Measurements from ENCODE around the gene FADS6. TPM values are rescaled to one million over a fixed set of nuclear protein-coding genes. Genes with fewer than 3 reads are reported as not detected.

FADS6 gene
- total and polyA plus RNA-seq, 4 experiments from 2014 or later, result not detected

DNA sequence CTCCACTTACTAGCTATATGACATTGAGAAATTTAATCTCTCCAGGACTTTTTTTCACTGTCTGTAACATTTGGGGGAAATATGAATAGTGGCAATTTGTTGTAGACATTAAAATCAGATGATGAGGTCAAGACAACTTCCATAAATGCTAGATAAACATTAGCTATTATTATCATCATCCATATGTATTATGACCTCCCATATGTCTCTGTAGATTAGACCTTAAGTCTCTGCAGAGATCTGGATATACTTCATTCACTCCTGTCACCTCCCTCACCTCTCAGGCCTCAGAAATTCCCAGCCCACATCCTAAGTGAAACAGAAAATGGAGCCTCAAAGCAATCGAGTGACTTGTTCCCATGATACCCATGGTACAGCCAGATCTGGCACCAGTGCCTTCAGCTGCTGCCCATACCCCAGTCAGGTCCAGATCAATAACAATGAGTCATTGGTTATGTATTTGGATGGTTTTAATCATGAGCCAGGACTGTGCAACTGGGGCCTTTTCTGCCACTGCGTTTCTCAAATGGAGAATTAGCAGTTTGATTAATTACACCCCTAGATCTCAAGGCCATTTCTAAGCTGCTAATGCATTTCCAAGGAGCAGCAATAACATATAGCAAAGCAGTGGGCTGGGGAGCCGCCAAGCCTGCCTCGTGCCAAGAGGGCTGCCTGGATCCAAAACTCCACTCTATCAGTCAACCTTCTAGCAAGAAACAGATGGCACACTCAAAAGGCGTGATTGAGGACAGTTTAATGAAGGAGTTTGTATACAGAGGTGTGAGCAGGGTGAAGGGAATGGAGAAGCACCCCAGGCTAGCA is 18.1 kb downstream of the FADS6 start:
- ChIA-PET POLR2A (ENCODE audit: partially characterized antibody) (interaction anchor here (3.5 kb wide), 1 partner anchor 137 kb away, joined by 20 read pairs; the partner anchor contains the start of gene RAB37), CTCF (ENCODE audit: partially characterized antibody) (interaction anchor here (1.3 to 1.5 kb wide), 3 partner anchors 10 to 126 kb away, joined by 3 to 9 read pairs (median 3); no protein-coding TSS in a partner anchor)
- Histone ChIP-seq H3K27ac (ENCODE audit: low read depth, low read length) (no peak overlapping the region), H3K4me3 (ENCODE audit: low read length in 2 of 2) (no peak overlapping the region), H3K36me3 (ENCODE audit: insufficient read depth, low read length) (no peaks in the 10 kb centered on the region), H3K9me3 (ENCODE audit: control insufficient read depth in 1 of 2, low read length in 2 of 2) (no peaks in the 10 kb centered on the region), H3K4me1 (ENCODE audit: insufficient read depth, low read length) (peaks cover 22% of the 10 kb centered on the region), H3K27me3 (ENCODE audit: insufficient read depth, low read length) (no peaks in the 10 kb centered on the region)
- Mint-ChIP-seq H3K27ac (peak overlapping the region in 2 of 7 donors; percentile 23 to 90), H3K4me3 (peak overlapping the region in 2 of 8 donors; percentile 8 to 25), H3K9me3 (peaks cover 0 to 2% (median 0%) of the 10 kb centered on the region in 8 donors), H3K36me3 (no peaks in the 10 kb centered on the region), H3K4me1 (peaks cover 10 to 27% (median 17%) of the 10 kb centered on the region in 4 donors), H3K27me3 (no peaks in the 10 kb centered on the region)
- no peak for DNase-seq
- intact Hi-C loops (cut with micrococcal nuclease), result no loop called here

DNA sequence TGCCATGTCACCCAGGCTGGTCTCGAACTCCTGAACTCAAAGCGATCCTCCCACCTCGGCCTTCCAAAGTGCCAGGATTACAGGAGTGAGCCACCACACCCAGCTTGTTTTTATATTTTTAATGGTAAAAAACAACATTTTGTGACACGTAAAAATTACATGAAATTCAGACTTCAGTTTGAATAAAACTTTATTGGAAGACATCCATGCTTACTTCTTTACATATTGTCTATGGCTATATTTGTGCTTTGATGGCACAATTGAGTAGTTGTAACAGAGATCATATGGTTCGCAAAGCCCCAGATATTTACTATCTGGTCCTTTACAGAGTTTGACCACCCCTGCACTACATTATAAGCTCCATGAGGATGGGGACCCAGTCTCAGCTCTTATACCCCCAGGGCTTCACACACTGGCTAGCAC is 18.8 kb downstream of the FADS6 start:
- Mint-ChIP-seq H3K27ac (peak overlapping the region in 1 of 7 donors; percentile 90), H3K36me3 (no peaks in the 10 kb centered on the region), H3K4me1 (peaks cover 10 to 27% (median 17%) of the 10 kb centered on the region in 4 donors), H3K9me3 (peaks cover 0 to 2% (median 0%) of the 10 kb centered on the region in 8 donors), H3K4me3 (peak overlapping the region in 3 of 8 donors; percentile 8 to 95 (median 10)), H3K27me3 (no peaks in the 10 kb centered on the region)
- ChIA-PET CTCF (ENCODE audit: partially characterized antibody) (interaction anchor here (1.3 kb wide), 2 partner anchors 11 to 125 kb away, joined by 3 read pairs; no protein-coding TSS in a partner anchor), POLR2A (ENCODE audit: partially characterized antibody) (interaction anchor here (3.5 kb wide), 1 partner anchor 136 kb away, joined by 20 read pairs; the partner anchor contains the start of gene RAB37)
- Histone ChIP-seq H3K27ac (ENCODE audit: low read depth, low read length) (no peak overlapping the region), H3K36me3 (ENCODE audit: insufficient read depth, low read length) (no peaks in the 10 kb centered on the region), H3K9me3 (ENCODE audit: control insufficient read depth in 1 of 2, low read length in 2 of 2) (no peaks in the 10 kb centered on the region), H3K4me3 (ENCODE audit: low read length in 2 of 2) (no peak overlapping the region), H3K27me3 (ENCODE audit: insufficient read depth, low read length) (no peaks in the 10 kb centered on the region), H3K4me1 (ENCODE audit: insufficient read depth, low read length) (peaks cover 22% of the 10 kb centered on the region)
- DNase-seq, result no peak
- intact Hi-C loops (cut with micrococcal nuclease), result loop anchor here (5.0 kb wide), 1 partner anchor 158 kb away; no protein-coding TSS in a partner anchor

DNA sequence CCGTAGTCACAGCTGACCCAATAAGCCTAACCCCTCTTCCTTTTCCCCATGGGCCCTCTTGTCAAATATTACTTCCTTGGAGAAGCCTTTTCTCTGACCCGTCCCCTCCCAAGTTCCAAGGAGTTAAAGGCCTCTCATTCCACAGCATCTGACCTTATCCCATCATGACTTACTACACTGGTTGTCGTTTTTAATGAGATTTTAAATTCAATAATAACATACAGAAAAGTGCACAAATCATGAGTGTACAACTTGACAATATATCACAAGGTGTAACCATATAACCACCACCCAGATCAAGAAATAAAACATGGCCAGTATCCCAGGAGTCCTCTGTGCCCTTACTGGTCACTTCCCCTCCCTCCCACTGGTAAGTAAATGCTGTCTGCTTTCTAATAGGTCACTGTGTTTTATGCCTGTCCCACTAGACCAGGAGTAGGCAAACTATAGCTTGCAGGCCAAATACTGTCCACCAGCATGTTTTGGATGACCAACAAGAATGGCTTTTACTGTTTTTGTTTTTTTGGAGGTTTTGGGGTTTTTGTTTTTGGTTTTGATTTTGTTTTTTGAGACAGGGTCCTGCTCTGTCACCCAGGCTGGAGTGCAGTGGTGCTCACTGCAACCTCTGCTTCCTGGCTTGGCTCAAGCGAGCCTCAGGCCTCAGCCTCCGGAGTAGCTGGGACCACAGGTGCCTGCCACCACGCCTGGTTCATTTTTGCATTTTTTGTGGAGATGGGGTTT is 19.4 kb downstream of the FADS6 start:
- POLR2A ChIA-PET (ENCODE audit: partially characterized antibody), result interaction anchor here (1.2 to 3.5 kb wide), 10 partner anchors 10 to 397 kb away, joined by 5 to 20 read pairs (median 10); partner anchors contain the start of genes GGA3, MIF4GD, MRPL58 and MRPS7
- peak overlapping the region; percentile 90 for H3K27ac ChIP-seq (ENCODE audit: low read depth, low read length)
- Mint-ChIP-seq H3K4me1 (peaks cover 10 to 27% (median 17%) of the 10 kb centered on the region in 4 donors), H3K27ac (peak overlapping the region; percentile 90 to 98 (median 98)), H3K4me3 (peak overlapping the region; percentile 87 to 98 (median 94)), H3K36me3 (no peaks in the 10 kb centered on the region), H3K9me3 (peaks cover 0 to 2% (median 0%) of the 10 kb centered on the region in 8 donors), H3K27me3 (no peaks in the 10 kb centered on the region)
- H3K4me1 ChIP-seq (ENCODE audit: insufficient read depth, low read length), result peaks cover 22% of the 10 kb centered on the region
- no peaks in the 10 kb centered on the region for H3K27me3 ChIP-seq (ENCODE audit: insufficient read depth, low read length)
- intact Hi-C loops (cut with micrococcal nuclease), result loop anchor here (1.0 to 5.0 kb wide), 4 partner anchors 22 to 415 kb away; partner anchors contain the start of genes NHERF1 and SLC25A19
- no peaks in the 10 kb centered on the region for H3K9me3 ChIP-seq (ENCODE audit: control insufficient read depth in 1 of 2, low read length in 2 of 2)
- H3K4me3 ChIP-seq (ENCODE audit: low read length in 2 of 2), result peak overlapping the region; percentile 79 to 84
- CTCF ChIA-PET (ENCODE audit: partially characterized antibody), result interaction anchor here (0.7 to 1.2 kb wide), 6 partner anchors 9 to 137 kb away, joined by 3 to 11 read pairs (median 4); partner anchors contain the start of gene RAB37
- DNase-seq, result no peak
- no peaks in the 10 kb centered on the region for H3K36me3 ChIP-seq (ENCODE audit: insufficient read depth, low read length)

DNA sequence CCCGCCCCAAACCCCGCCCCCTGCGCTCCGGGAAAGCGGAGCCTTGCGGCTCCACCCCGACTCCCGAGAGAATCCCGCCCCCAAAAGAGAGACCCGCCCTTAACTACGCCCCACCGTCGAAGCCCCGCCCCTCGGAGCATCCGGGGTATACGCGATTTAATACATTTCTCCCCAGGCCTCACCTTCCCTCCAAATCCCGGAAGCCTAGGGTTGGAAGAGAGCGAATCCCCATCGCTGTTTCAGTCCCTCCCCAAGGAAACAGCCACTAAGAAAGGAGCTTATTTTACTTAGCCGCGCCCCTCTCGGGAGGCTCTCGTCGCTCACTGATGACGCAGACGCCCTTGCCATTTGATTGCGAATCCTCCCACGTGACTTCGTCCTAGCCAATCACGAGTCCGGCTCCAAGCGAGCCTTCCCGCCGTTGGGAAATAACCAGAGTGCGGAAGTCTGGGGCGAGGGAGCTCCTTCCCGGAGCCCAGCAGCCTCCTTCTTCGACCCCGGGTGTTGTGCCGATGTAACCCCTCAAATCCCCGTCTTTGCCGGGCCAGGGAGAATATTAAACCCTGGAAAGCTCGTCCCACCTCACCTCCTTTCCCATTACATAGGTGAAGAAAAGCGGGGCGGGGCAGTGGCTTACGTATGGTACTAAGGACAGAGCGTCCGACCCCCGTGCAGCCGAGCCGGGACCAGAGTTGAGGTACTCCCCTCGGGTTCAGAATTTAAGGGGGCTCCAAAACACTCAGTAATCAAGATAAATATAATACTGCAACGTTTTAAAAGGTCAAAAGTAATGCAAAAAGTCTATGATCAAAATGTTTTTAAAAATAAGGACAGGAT is 20.2 kb downstream of the FADS6 start:
- peak overlapping the region; percentile 90 to 98 (median 98) for H3K27ac Mint-ChIP-seq
- intact Hi-C loops (cut with micrococcal nuclease), result loop anchor here (1.0 to 5.0 kb wide), 4 partner anchors 21 to 416 kb away; partner anchors contain the start of genes NHERF1 and SLC25A19
- peaks cover 22% of the 10 kb centered on the region for H3K4me1 ChIP-seq (ENCODE audit: insufficient read depth, low read length)
- H3K36me3 Mint-ChIP-seq, result no peaks in the 10 kb centered on the region
- CTCF ChIA-PET (ENCODE audit: partially characterized antibody), result interaction anchor here (0.7 to 1.6 kb wide), 10 partner anchors 9 to 216 kb away, joined by 3 to 11 read pairs (median 4); partner anchors contain the start of gene RAB37
- H3K9me3 Mint-ChIP-seq, result peaks cover 0 to 2% (median 0%) of the 10 kb centered on the region in 8 donors
- no peaks in the 10 kb centered on the region for H3K27me3 ChIP-seq (ENCODE audit: insufficient read depth, low read length)
- POLR2A ChIA-PET (ENCODE audit: partially characterized antibody), result interaction anchor here (0.7 to 3.5 kb wide), 26 partner anchors 8 to 794 kb away, joined by 3 to 20 read pairs (median 6); partner anchors contain the start of genes GGA3, GRB2, HID1 and MIF4GD
- H3K27ac ChIP-seq (ENCODE audit: low read depth, low read length), result peak overlapping the region; percentile 90
- no peaks in the 10 kb centered on the region for H3K9me3 ChIP-seq (ENCODE audit: control insufficient read depth in 1 of 2, low read length in 2 of 2)
- H3K4me3 Mint-ChIP-seq, result peak overlapping the region; percentile 87 to 98 (median 94)
- H3K27me3 Mint-ChIP-seq, result no peaks in the 10 kb centered on the region
- peak overlapping the region; percentile 79 to 84 for H3K4me3 ChIP-seq (ENCODE audit: low read length in 2 of 2)
- peaks cover 10 to 27% (median 17%) of the 10 kb centered on the region in 4 donors for H3K4me1 Mint-ChIP-seq
- H3K36me3 ChIP-seq (ENCODE audit: insufficient read depth, low read length), result no peaks in the 10 kb centered on the region
- peak; percentile 97 to 100 (median 99) for DNase-seq

DNA sequence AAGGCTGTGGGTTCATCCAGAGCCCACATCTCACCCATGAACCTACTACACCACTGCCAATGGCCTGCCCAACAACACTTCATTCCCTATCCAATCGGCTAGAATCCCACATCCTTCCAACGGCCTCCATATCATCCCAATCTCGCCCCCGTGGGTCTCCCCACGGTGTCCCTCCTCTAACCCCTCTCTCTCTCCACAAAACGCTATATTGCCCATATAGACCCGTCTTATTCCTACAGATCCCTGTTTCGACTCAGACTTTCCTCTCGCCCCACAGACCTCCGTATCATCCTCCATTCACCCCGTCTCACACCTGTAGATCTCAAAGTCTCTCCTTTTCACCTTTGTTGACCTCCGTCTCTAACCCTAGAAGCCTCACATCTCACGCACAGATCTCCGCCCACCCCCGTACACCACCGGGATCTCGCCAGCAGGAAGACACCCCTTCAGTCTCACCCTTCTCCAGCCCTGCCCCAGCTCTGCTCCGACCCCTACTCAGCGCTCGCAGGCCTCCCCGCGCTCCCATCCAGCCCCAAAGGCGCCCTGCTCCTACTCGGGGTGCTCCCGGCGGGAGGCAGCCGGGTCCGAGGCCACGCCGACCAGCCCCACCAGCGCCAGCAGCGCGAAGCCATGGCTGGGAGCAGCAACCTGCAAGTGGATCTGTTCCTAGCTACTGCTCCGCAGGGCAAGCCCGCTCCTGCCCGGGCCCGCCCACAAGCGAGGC is 21.0 kb downstream of the FADS6 start, which contains the start of gene FDXR:
TSS of gene FDXR (minus strand) at position 682 of the 724 bp plus-strand sequence. CDS start at position 632, 50 bp downstream.
- H3K9me3 ChIP-seq (ENCODE audit: control insufficient read depth in 1 of 2, low read length in 2 of 2), result no peaks in the 10 kb centered on the region
- ChIA-PET CTCF (ENCODE audit: partially characterized antibody) (interaction anchor here (1.0 to 1.6 kb wide), 11 partner anchors 8 to 215 kb away, joined by 3 to 11 read pairs (median 4); partner anchors contain the start of gene RAB37), POLR2A (ENCODE audit: partially characterized antibody) (interaction anchor here (0.7 to 3.5 kb wide), 25 partner anchors 8 to 794 kb away, joined by 3 to 20 read pairs (median 6); partner anchors contain the start of genes GGA3, GRB2, HID1 and MIF4GD)
- peak within 1 kb of the TSS; percentile 87 to 98 (median 94) for H3K4me3 Mint-ChIP-seq
- H3K27me3 ChIP-seq (ENCODE audit: insufficient read depth, low read length), result no peaks in the 10 kb centered on the region
- H3K27ac ChIP-seq (ENCODE audit: low read depth, low read length), result peak within 1 kb of the TSS; percentile 90
- H3K27me3 Mint-ChIP-seq, result no peaks in the 10 kb centered on the region
- H3K4me1 Mint-ChIP-seq, result peaks cover 10 to 27% (median 17%) of the 10 kb centered on the region in 4 donors
- peak within 1 kb of the TSS; percentile 90 to 98 (median 98) for H3K27ac Mint-ChIP-seq
- H3K36me3 Mint-ChIP-seq, result no peaks in the 10 kb centered on the region
- peaks cover 0 to 2% (median 0%) of the 10 kb centered on the region in 8 donors for H3K9me3 Mint-ChIP-seq
- H3K4me3 ChIP-seq (ENCODE audit: low read length in 2 of 2), result peak within 1 kb of the TSS; percentile 79 to 84
- no peaks in the 10 kb centered on the region for H3K36me3 ChIP-seq (ENCODE audit: insufficient read depth, low read length)
- H3K4me1 ChIP-seq (ENCODE audit: insufficient read depth, low read length), result peaks cover 22% of the 10 kb centered on the region
- intact Hi-C loops (cut with micrococcal nuclease), result loop anchor here (1.0 to 5.0 kb wide), 4 partner anchors 20 to 417 kb away; partner anchors contain the start of genes NHERF1 and SLC25A19
- no peak for DNase-seq

Measured in CD4-positive, alpha-beta memory T cell (primary cell).